MM.1S (cell line): ENCODE measurements around the gene CTNNA2.

Experiments used
- DNase-seq: peaks from one replicate; pipeline ENCODE4 v3.0.0-alpha.2; 2015
- H2AFZ ChIP-seq: fragments of 300-600 bp; sonication (generic); 2 replicates; pipeline ENCODE4 v1.6.0; 2016; ENCODE audit warnings: antibody characterized with exemption, low read length
- H3F3A ChIP-seq: fragments of 300-600 bp; sonication (generic); 2 replicates; pipeline ENCODE4 v1.6.1; 2016; ENCODE audit warnings: mild to moderate bottlenecking, antibody characterized with exemption, low read length, moderate library complexity, mixed read lengths; ENCODE audit not compliant: insufficient read depth
- H3K27ac ChIP-seq: fragments of 300-600 bp; sonication (generic); 2 replicates; pipeline ENCODE4 v1.5.1; 2016; ENCODE audit warnings: mild to moderate bottlenecking, low read length
- H3K27me3 ChIP-seq: fragments of 300-600 bp; sonication (generic); replicated peaks from 2 replicates; pipeline ENCODE4 v1.6.0; 2016; ENCODE audit warnings: low read length; ENCODE audit not compliant: insufficient read depth
- H3K36me3 ChIP-seq: fragments of 300-600 bp; sonication (generic); replicated peaks from 2 replicates; pipeline ENCODE4 v1.6.1; 2016; ENCODE audit warnings: mild to moderate bottlenecking, low read length, mixed read lengths; ENCODE audit not compliant: insufficient read depth
- H3K4me1 ChIP-seq: fragments of 300-600 bp; sonication (generic); 2 replicates; pipeline ENCODE4 v1.6.1; 2016; ENCODE audit warnings: low read length, mixed read lengths
- H3K4me2 ChIP-seq: fragments of 300-600 bp; sonication (generic); 2 replicates; pipeline ENCODE4 v1.6.0; 2016; ENCODE audit warnings: low read depth, low read length
- H3K4me3 ChIP-seq: fragments of 300-600 bp; sonication (generic); 2 replicates; pipeline ENCODE4 v1.5.1; 2016; ENCODE audit warnings: low read length, mixed read lengths
- H3K79me2 ChIP-seq: fragments of 300-600 bp; sonication (generic); 2 replicates; pipeline ENCODE4 v1.6.1; 2016; ENCODE audit warnings: mixed run types, low read length, mixed read lengths
- H3K9ac ChIP-seq: fragments of 300-600 bp; sonication (generic); 2 replicates; pipeline ENCODE4 v1.6.1; 2016; ENCODE audit warnings: low read length, mixed read lengths
- H3K9me2 ChIP-seq: fragments of 300-600 bp; sonication (generic); replicated peaks from 2 replicates; pipeline ENCODE4 v1.6.1; 2016; ENCODE audit warnings: mild to moderate bottlenecking, low read length, mixed read lengths; ENCODE audit not compliant: insufficient read depth
- H3K9me3 ChIP-seq: fragments of 300-600 bp; sonication (generic); replicated peaks from 2 replicates; pipeline ENCODE4 v1.6.1; 2016; ENCODE audit warnings: mild to moderate bottlenecking, low read length, mixed read lengths; ENCODE audit not compliant: insufficient read depth
- H4K20me1 ChIP-seq: fragments of 300-600 bp; sonication (generic); 2 replicates; pipeline ENCODE4 v1.6.1; 2016; ENCODE audit warnings: mild to moderate bottlenecking, low read length, moderate library complexity, mixed read lengths; ENCODE audit not compliant: insufficient read depth
- EZH2 ChIP-seq: fragments of 300-600 bp; sonication (generic); optimal IDR thresholded peaks from 2 replicates; pipeline ENCODE3; 2017; ENCODE audit warnings: low read depth, mild to moderate bottlenecking, antibody characterized with exemption, low read length, mixed read lengths
- EZH2phosphoT487 ChIP-seq: fragments of 300-600 bp; sonication (generic); IDR thresholded peaks from 2 replicates; pipeline ENCODE4 v1.6.1; 2018; ENCODE audit warnings: antibody characterized with exemption, low read length
- TF ChIP-seq, protein P1 (sequence below): fragments of 300-600 bp; sonication (generic); IDR thresholded peaks from 2 replicates; pipeline ENCODE4 v1.5.1; 2016; ENCODE audit warnings: antibody characterized with exemption, low read length, mixed read lengths

CTNNA2 gene

DNA sequence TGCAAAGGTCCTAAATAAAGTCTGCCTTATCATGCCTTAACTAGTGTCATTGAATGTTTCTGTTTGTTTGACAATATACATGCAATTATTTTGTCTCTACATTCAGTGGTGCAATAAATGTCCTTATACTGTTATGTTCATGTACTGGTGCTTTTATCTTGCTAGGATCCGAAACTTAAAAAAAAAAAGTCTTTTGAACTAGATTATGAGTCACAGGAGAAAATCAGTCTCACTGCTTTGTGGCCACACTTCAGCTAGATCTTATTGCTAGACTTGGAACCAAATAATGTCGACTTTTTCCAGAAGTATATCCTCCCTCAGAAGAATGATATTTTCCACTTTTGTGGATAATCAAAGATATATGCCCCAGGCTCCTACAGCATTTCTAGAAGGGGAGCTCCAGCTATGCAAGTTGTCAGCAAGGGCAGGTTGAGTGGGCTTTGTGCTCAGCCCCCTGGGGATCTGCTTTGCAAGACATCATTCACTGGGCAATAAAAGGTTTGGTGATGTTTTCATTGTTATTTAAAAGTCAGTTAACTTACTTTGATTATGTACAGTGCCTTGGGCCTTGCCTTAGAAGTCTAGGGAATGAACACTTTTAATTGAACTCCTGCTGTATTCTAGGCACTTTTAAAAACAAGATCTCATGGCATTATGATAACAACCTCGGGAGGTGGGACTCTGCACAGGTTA, 948.8 kb downstream of the CTNNA2 start:
- no peak overlapping the region for H2AFZ ChIP-seq

DNA sequence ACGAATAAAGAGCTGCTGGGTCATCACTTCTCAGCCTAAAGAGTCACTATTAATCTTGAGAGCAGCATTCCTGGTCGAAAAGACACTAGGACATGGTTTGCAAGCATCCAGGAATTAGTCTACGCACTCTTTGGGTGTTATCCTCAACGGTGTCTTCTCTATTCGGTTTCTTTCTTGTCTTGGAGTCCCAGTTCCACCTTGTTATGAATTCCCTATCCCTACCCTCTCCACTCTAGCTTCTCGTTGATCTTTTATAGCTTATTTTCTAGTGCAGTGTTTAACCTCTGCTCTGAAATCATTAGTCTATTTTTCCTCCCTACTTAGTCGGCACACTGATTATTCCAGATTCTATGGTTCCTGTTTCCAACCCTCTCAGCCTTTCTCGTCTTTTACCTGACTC, 949.8 kb downstream of the CTNNA2 start:
- no peaks in the 10 kb centered on the region for H3K79me2 ChIP-seq
- no peak overlapping the region for H3K4me2 ChIP-seq
- H3K9ac ChIP-seq = no peak overlapping the region
- no peaks in the 10 kb centered on the region for H3K27me3 ChIP-seq
- no peak overlapping the region for H3K27ac ChIP-seq
- TF ChIP-seq, protein P1, sequence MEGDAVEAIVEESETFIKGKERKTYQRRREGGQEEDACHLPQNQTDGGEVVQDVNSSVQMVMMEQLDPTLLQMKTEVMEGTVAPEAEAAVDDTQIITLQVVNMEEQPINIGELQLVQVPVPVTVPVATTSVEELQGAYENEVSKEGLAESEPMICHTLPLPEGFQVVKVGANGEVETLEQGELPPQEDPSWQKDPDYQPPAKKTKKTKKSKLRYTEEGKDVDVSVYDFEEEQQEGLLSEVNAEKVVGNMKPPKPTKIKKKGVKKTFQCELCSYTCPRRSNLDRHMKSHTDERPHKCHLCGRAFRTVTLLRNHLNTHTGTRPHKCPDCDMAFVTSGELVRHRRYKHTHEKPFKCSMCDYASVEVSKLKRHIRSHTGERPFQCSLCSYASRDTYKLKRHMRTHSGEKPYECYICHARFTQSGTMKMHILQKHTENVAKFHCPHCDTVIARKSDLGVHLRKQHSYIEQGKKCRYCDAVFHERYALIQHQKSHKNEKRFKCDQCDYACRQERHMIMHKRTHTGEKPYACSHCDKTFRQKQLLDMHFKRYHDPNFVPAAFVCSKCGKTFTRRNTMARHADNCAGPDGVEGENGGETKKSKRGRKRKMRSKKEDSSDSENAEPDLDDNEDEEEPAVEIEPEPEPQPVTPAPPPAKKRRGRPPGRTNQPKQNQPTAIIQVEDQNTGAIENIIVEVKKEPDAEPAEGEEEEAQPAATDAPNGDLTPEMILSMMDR = no peak
- no peak for TF ChIP-seq EZH2phosphoT487
- TF ChIP-seq EZH2 = no peak
- H3K9me2 ChIP-seq = no peaks in the 10 kb centered on the region
- H4K20me1 ChIP-seq = no peaks in the 10 kb centered on the region
- H3K9me3 ChIP-seq = no peaks in the 10 kb centered on the region
- no peak overlapping the region for H3K4me3 ChIP-seq
- no peaks in the 10 kb centered on the region for H3K36me3 ChIP-seq
- DNase-seq = no peak
- H3F3A ChIP-seq = no peaks in the 10 kb centered on the region
- H2AFZ ChIP-seq = no peak overlapping the region
- H3K4me1 ChIP-seq = peaks cover 30% of the 10 kb centered on the region

More for the DNA sequence above, 948.8 kb downstream of the CTNNA2 start:
- Histone ChIP-seq H3K27ac (no peak overlapping the region), H3K9me3 (no peaks in the 10 kb centered on the region), H3K9me2 (no peaks in the 10 kb centered on the region), H3K27me3 (no peaks in the 10 kb centered on the region), H3K4me2 (no peak overlapping the region), H4K20me1 (no peaks in the 10 kb centered on the region), H3K4me1 (peaks cover 20% of the 10 kb centered on the region), H3F3A (no peaks in the 10 kb centered on the region), H3K4me3 (no peak overlapping the region), H3K36me3 (no peaks in the 10 kb centered on the region), H3K79me2 (no peaks in the 10 kb centered on the region), H3K9ac (no peak overlapping the region)
- TF ChIP-seq EZH2phosphoT487 = no peak
- peak; percentile 38 for DNase-seq

DNA sequence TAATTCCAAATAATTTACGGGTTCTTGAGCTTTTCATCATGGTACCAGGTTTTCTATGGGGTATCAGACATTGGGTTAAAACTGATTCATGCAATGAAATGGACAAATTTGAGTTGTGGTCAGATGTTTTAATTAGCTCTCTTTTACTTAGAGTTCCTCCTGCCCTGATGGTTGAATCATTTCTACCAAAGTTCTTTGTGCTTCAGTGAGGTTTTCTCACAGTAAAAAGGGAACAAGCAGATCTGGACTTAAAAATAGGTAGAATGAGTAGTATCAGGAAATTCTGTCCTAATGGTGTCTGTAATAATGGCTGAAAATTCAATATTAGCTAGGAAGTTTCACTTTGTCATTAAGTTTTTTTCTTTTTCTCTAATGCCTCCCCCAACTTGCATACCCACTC, 951.4 kb downstream of the CTNNA2 start:
- Histone ChIP-seq H3K9me3 (no peaks in the 10 kb centered on the region), H3K4me2 (no peak overlapping the region), H2AFZ (no peak overlapping the region), H3K27me3 (no peaks in the 10 kb centered on the region), H3K36me3 (no peaks in the 10 kb centered on the region), H3K9me2 (no peaks in the 10 kb centered on the region), H3K79me2 (no peaks in the 10 kb centered on the region), H3F3A (no peaks in the 10 kb centered on the region), H3K4me1 (peaks cover 32% of the 10 kb centered on the region), H3K27ac (no peak overlapping the region), H3K4me3 (no peak overlapping the region), H4K20me1 (no peaks in the 10 kb centered on the region), H3K9ac (no peak overlapping the region)
- TF ChIP-seq, protein P1 = no peak
- no peak for TF ChIP-seq EZH2phosphoT487
- no peak for TF ChIP-seq EZH2
- no peak for DNase-seq

DNA sequence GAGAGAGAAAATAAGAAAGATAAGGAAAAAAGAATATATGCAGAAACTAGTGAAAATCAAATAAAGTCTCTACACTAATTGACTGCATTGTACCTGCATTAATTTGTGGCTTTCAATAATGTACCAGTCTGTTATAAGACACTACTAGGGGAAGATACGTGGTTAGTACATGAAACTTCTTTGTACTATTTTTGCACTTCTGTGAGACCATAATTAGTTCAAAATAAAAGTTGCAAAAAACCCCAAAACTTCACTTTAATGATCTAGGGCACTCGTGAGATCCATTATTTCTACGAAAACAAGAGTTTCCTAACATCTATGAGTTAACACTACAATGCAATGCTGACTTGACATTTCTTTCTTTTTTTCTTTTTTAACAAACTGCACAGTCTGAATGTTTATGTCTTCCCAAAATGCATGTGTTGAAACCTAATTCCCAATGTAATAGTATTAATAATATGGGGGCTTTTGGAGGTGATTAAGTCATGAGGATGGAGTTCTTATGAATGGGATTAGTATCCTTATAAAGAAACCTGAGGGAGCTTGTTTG, 954.5 kb downstream of the CTNNA2 start:
- H3K9me2 ChIP-seq = no peaks in the 10 kb centered on the region
- H3K4me2 ChIP-seq = peak overlapping the region; percentile 42
- H3K27ac ChIP-seq = 0 out of 2 replicates have a peak overlapping the region, but pooled peaks have one; percentile 9
- peak; percentile 53 for DNase-seq
- TF ChIP-seq EZH2 (no peak), EZH2phosphoT487 (no peak)
- TF ChIP-seq, protein P1 = no peak
- no peaks in the 10 kb centered on the region for H3K9me3 ChIP-seq
- no peaks in the 10 kb centered on the region for H4K20me1 ChIP-seq
- H3K27me3 ChIP-seq = no peaks in the 10 kb centered on the region
- H3K79me2 ChIP-seq = no peaks in the 10 kb centered on the region
- 0 out of 2 replicates have a peak overlapping the region, but pooled peaks have one; percentile 4 for H2AFZ ChIP-seq
- no peaks in the 10 kb centered on the region for H3F3A ChIP-seq
- H3K4me3 ChIP-seq = 0 out of 2 replicates have a peak overlapping the region, but pooled peaks have one; percentile 1
- peaks cover 20% of the 10 kb centered on the region for H3K4me1 ChIP-seq
- H3K9ac ChIP-seq = no peak overlapping the region
- no peaks in the 10 kb centered on the region for H3K36me3 ChIP-seq
